GM10248 (cell line): Measurements from ENCODE around the gene HPS4.

ENCODE experiments used
- CTCF ChIA-PET: fragments of 300-600 bp; sonication (Branson Sonifier 250); formaldehyde crosslinking; extraction: SDS; loops from one replicate; lab custom pipeline; 2021; ENCODE audit warnings: antibody characterized with exemption; lab: Yijun Ruan, JAX
- POLR2A ChIA-PET: fragments of 350-650 bp; sonication (Branson Sonifier 250); formaldehyde crosslinking; extraction: SDS; loops from one replicate; lab custom pipeline; 2020; ENCODE audit warnings: antibody characterized with exemption; lab: Yijun Ruan, JAX
- DNase-seq: peaks from one replicate; pipeline ENCODE4 v3.0.0; 2012; ENCODE audit errors: extremely low spot score
- CTCF ChIP-seq: IDR thresholded peaks from 2 replicates; pipeline ENCODE4 v1.5.1; 2012; ENCODE audit warnings: mild to moderate bottlenecking, low read depth; ENCODE audit errors: extremely low read depth, missing control alignments, control extremely low read depth

HPS4 gene

GRCh38 chr22:26437694-26438392, 45.7 kb downstream of the HPS4 start:
- DNase-seq, result no peak
- CTCF ChIA-PET, result interaction anchor here (1.3 to 1.5 kb wide), 2 partner anchors 13 to 73 kb away, joined by 3 to 4 read pairs; no protein-coding TSS in a partner anchor

GRCh38 chr22:26436903-26437515, 46.6 kb downstream of the HPS4 start:
- DNase-seq, result no peak
- POLR2A ChIA-PET, result no interaction called here
- no peak for TF ChIP-seq CTCF
- CTCF ChIA-PET, result no interaction called here

More at GRCh38 chr22:26437694-26438392, 45.7 kb downstream of the HPS4 start:
- TF ChIP-seq CTCF, result no peak
- POLR2A ChIA-PET, result no interaction called here

GRCh38 chr22:26435327-26436093, 48.1 kb downstream of the HPS4 start:
- no peak for DNase-seq
- no peak for TF ChIP-seq CTCF
- ChIA-PET POLR2A (interaction anchor here (0.5 kb wide), 1 partner anchor 66 kb away, joined by 3 read pairs; no protein-coding TSS in a partner anchor), CTCF (interaction anchor here (1.1 to 1.6 kb wide), 3 partner anchors 15 to 44 kb away, joined by 3 to 6 read pairs (median 6); no protein-coding TSS in a partner anchor)

GRCh38 chr22:26433805-26434204, 49.8 kb downstream of the HPS4 start:
- ChIA-PET POLR2A (no interaction called here), CTCF (no interaction called here)
- TF ChIP-seq CTCF, result no peak
- DNase-seq, result no peak

GRCh38 chr22:26432619-26433311, 50.8 kb downstream of the HPS4 start:
- TF ChIP-seq CTCF, result no peak
- POLR2A ChIA-PET, result no interaction called here
- peak; percentile 34 for DNase-seq
- CTCF ChIA-PET, result interaction anchor here (1.1 kb wide), 1 partner anchor 28 kb away, joined by 5 read pairs; no protein-coding TSS in a partner anchor
